KG1 (cell line): ENCODE measurements around the gene KCNN2.

Experiments
- DNase-seq: peaks from one replicate; lab custom pipeline; 2025; lab: John Stamatoyannopoulos, UW

Gene KCNN2

DNA sequence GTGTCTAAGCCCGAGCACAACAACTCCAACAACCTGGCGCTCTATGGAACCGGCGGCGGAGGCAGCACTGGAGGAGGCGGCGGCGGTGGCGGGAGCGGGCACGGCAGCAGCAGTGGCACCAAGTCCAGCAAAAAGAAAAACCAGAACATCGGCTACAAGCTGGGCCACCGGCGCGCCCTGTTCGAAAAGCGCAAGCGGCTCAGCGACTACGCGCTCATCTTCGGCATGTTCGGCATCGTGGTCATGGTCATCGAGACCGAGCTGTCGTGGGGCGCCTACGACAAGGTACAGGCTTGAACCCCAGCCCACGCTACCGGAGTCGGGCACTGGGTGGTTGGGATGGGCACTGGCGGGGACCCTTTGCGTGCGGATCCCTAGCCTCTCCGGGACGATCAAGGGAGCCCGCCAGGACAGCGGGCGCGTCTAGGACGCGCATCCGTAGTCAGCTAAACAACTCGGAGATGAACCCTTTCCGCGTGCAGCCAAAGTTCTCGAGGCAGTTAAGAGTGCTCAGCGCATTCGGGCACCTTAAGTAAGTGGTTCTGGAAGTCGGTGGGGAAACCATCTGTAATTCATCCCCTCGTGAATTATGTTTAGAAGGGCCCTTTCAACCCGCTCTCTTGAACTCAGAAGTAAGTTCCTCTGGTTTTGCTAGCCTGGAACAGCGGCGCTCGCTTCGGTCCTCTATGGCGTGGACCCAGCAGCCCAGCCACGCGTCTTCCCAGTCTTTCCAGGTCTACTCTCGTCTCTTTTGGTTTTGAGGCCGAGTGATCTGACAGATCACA is 1.3 kb downstream of the KCNN2 start:
- no peak for DNase-seq

GRCh38 chr5:114363837-114364236 is 2.0 kb downstream of the KCNN2 start:
- DNase-seq, result no peak

DNA sequence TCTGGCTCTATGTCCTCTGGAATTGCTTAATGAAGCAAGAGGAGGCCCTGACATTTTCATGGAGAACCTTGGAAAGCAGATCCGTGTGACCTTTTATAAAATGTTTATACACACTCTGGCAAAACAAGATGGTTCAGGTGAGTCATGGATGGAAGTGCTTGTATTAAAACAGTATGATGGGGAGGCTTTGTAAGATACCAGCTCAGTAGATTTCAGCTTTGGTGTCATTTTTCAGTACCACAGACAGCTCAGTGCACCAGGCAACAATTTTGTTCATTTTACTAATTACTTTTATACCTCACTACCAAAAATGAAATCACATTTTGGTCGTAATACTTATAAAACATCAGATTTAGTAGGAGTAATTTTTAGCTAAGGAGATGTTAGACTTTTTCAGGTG is 5.2 kb downstream of the KCNN2 start:
- DNase-seq, result no peak

GRCh38 chr5:114369680-114370417 is 8.0 kb downstream of the KCNN2 start:
- DNase-seq, result no peak

DNA sequence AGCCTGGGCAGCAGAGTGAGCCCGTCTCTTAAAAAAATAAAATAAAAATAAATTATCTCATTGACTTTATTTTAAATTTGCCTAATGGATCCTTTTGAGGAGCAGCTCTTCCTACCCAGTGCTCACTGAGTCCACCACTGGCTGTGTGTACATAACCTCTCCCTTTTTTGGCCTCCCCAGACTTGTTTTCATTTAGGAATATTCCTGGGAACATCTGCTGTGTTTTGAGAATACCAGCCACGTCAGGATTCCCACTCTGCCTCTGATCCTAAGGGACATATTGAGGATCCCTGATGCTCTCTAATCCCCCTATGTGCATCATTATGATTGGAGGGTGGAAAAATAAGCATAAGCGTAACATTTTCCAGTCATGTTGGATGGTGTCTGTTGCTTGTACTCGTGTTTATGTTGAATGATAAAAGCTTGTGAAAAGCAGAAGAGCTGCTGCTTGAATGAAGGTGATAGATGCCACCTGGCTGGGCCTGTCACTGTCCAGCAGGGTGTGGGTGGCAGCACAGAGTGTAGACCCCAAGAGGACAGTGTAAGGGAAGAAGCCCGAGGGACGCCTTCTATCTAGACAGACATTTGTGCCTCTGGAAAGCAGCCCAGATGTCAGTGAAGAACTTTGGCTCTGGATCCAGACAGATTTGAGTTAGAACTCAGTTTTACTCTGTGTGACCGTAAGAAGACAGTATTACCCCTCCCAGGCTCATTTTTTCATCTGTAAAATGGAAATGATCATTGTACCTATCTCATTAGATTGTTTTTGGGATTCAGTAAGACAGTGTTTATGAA is 15.4 kb downstream of the KCNN2 start:
- DNase-seq, result no peak

DNA sequence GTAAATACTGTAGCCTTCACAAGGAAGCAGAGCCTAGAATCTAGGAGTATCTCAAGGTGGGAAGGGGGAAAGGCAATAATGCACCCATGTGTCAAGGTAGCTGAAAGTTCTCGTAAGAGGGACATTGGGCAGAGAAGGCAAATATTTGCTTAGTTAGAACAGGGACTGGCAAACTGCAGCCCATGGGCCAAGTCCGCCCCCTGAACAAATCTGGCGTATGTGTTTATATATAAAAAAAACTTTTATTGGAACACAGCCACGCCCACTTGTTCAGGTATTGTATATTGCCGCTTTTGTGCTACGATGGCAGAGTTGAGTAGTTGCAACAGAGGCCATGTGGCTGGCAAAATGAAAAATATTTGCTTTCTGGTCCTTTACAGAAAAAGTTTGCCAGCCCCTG is 16.1 kb downstream of the KCNN2 start:
- DNase-seq, result no peak

DNA sequence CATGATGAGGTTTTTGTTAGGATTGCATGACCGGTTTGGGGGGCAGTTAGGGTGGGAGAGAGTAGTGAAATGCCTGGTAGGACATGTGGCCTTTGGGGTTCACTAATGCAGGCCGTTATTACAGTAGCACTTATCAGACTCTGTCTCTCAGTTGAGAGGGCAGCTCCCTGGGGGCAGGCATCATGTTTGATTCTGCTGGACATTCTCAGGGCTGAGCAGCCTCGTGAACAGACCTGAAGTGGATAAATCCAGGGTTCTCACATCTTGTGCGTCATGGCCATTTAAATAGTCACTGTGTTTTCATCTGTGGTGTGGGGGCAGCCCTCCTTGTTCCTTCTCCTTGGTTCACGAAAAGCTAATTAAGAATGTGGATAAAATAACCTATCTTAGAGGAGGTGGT is 18.9 kb downstream of the KCNN2 start:
- no peak for DNase-seq

DNA sequence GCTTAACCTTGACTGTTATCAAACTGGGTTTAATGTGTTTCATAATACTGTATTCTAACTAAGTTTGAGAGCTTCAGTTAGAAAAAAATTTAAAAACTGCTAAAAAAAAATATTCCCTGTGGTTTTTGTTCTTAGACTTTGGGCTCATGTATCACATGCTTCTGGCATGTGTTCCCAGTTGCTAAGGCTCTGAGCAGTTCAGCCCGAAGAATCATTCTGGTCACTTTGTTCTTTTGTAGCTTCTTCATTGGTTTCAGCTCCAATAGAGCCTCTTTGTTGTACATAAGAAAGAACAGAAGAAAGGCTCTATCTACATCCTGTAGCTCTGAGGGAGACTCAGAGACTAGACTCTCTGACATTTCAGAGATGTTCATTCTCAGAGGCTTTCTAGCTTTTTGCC is 25.6 kb downstream of the KCNN2 start:
- DNase-seq, result no peak

- no peak for DNase-seq
These were observed 28.6 kb downstream of the KCNN2 start for GRCh38 chr5:114390431-114390830.

DNA sequence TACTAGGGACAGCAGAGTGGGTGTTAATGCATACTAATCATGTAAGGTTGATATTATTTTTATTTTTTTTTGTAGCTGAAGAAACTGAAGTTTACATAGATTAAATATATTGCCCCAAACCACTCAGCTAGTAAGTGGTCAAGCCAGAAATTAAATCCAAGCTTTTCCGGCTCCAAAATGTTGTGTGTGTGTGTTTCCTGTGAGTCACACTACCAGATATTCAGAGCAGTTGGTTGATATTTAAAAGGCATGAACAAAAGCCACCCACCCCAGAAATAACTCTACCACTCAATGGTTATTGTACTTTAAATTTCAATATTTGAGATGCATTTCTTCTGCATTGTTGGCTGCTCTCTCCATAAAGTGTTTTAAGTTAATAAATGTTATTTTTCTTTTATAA is 29.5 kb downstream of the KCNN2 start:
- no peak for DNase-seq

DNA sequence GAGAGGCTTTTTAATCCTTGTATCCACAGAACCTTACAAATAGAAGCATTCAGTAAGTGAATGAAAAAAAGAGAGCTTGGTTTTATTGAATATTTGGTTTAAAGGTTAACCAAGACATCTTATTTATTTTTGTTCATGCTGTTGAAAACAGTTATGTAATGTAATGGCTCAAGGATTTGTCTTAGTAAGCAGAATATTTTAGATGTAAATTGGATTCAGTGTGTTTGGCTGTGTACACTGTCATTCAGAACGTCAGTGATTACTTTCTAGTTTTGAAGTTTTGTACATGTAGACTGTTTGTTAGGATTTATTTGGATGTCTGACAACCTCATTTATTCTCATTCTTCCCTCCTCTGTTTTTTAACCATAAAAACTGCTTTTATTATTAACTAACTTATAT is 31.3 kb downstream of the KCNN2 start:
- DNase-seq, result no peak

DNA sequence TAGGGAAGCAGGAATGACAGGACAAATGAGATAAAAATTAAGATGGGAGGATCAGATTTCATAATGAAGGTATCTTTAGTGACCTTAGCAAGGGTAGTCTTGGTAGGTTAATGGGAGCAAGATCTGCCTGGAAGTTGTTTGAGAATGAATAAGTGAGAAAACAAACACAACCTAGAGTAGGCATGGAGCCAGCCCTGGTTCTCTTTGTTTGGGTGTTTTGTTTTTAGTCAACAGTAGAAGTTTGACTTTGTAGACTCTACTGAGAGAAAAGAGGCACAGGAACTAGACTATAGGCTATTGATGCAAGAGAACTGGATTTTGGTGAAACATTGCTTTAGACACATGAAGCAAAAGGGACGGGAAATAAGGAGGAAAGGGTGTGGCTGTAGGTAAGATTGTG is 40.3 kb downstream of the KCNN2 start:
- DNase-seq, result no peak

DNA sequence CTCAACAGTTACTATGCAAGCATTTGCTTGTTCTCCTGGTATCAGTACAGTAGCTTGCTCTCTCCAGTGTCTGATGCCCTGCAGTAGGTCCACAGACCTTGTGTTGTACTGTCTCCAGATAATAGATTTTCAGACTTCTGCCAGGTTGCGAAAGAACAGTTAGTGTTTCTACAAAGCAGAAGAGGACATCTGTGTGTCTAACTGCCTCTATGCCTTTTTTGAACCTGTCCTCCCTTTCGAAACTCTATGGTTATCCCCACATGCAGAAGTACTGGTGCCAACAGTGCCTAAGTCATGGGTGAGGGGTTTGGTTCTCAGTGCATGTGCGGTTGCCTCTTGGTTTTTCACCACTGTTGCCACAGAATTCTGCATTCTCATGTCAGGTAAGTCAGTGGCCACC is 45.9 kb downstream of the KCNN2 start:
- no peak for DNase-seq

- DNase-seq, result no peak
These were observed 47.0 kb downstream of the KCNN2 start for GRCh38 chr5:114408847-114409246.

- no peak for DNase-seq
These were observed 49.6 kb downstream of the KCNN2 start for GRCh38 chr5:114411380-114411931.

GRCh38 chr5:114412510-114413171 is 50.8 kb downstream of the KCNN2 start:
- DNase-seq, result no peak

DNA sequence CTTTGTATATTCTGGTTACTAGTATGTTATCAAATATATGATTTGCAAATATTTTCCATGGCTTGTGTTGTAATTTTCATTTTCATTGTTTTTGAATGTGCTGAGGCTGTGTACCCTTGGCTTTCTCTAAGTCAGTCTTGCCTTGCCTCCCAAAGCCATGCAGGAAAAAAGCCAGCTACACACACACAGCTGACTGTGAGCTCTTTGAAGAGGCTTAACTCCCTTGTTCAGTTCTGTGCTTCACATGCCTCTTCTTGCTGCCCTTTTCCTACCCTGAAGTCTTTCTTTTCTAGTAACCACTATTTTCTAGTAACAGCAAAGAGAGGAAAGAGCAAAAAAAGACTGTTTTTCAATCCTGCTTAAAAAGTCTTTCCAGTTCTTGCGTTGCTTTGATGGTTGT is 53.9 kb downstream of the KCNN2 start:
- no peak for DNase-seq

DNA sequence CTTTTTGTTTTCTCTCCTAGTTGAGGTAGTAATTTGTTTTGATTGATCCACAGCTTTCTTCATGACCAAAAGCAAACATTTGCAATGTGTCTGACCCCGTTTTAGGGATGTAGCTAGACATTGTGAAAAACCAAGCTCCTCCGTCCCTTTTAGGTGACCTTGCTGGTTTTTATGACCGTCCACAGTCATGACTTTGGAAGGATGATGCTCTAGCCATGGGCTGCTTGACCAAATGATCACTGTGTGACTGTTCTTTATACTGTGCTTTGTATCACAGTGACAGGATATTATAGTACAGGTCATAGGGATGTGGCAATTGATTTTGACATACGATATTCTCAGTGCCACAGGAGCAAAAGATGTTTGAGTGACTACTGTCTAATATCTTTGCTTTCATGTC is 54.4 kb downstream of the KCNN2 start:
- no peak for DNase-seq

GRCh38 chr5:114417519-114417918 is 55.6 kb downstream of the KCNN2 start:
- DNase-seq, result no peak

DNA sequence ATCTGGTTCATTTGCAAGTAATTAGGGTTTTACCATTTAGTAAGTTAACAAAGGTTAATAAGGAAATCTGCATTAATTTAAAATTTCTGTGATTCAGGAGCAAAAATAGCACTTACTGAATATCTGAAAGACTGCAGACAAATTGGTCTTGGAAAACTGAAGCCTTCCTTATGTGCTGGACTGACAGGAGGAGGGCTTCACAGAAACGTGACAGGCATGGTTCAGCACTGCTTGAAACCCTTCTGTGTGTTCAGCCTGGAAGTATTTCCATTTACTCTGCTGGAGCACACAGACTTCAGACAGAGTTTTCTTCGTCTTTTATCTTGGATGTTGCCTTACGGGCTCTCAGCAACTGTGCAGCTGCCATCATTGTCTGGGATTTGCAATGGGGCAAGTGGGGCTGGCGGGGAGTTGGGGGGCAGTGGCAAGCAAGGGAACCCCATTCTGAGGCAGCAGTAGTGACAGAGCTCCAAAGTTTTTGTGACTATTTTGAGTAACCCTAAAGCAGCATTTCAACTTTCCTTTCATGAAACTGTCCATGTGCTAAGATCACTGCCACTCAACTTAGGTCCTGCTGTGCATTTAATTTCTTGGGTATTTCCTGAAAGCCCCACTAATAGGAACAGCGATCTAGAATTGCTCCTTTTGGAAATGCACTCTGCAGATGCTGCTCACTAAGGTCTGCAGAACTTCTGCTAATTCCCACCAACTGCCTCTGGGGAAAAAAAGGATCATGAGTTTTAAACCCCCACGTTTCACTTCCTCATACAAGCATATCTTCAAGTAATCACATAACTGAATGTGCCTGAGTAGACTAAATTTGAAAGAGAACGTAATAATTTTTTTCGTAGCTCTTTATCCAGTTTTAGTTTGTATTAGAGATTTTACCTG is 56.6 kb downstream of the KCNN2 start:
- no peak for DNase-seq

- no peak for DNase-seq
These were observed 57.2 kb downstream of the KCNN2 start for GRCh38 chr5:114419067-114419388.
